ENCODE measurements around the gene CEP78.
A peak's percentile ranks its signal among the peaks of the same experiment; 100 is the strongest.

Gene CEP78

GRCh38 chr9:78243130-78243529 lies 7.3 kb downstream of the CEP78 start:
- DNase-seq (ENCODE audit: low read depth), result no peak
- TF ChIP-seq, protein P1, sequence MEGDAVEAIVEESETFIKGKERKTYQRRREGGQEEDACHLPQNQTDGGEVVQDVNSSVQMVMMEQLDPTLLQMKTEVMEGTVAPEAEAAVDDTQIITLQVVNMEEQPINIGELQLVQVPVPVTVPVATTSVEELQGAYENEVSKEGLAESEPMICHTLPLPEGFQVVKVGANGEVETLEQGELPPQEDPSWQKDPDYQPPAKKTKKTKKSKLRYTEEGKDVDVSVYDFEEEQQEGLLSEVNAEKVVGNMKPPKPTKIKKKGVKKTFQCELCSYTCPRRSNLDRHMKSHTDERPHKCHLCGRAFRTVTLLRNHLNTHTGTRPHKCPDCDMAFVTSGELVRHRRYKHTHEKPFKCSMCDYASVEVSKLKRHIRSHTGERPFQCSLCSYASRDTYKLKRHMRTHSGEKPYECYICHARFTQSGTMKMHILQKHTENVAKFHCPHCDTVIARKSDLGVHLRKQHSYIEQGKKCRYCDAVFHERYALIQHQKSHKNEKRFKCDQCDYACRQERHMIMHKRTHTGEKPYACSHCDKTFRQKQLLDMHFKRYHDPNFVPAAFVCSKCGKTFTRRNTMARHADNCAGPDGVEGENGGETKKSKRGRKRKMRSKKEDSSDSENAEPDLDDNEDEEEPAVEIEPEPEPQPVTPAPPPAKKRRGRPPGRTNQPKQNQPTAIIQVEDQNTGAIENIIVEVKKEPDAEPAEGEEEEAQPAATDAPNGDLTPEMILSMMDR (IDR thresholded peaks at IDR 0.05; ENCODE audit: insufficient read depth, low read depth, low read length, missing control alignments), result no peak
- H3K4me3 ChIP-seq (ENCODE audit: low read depth, low read length), result no peak overlapping the region

DNA sequence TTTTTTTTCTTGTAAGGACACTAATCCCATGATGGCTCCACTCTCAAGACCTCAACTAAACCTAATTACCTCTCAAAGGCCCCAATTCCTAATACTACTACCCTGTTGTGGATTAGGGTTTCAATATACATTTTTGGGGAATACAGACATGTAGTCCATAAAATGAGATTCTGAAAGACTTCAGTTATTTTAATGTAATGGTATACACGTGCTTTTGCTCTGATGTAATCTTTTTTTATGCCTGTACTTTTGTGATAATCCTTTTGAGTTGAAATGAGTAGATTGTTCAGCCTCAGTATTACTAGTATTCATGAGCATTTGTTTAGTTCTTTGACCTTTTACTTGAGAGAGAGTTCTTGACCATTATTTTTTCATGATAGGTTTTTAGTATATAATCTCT lies 9.5 kb downstream of the CEP78 start:
- DNase-seq (ENCODE audit: low read depth), result no peak
- H3K4me3 ChIP-seq (ENCODE audit: low read depth, low read length), result no peak overlapping the region
- TF ChIP-seq, protein P1 (IDR thresholded peaks at IDR 0.05; ENCODE audit: insufficient read depth, low read depth, low read length, missing control alignments), result no peak

DNA sequence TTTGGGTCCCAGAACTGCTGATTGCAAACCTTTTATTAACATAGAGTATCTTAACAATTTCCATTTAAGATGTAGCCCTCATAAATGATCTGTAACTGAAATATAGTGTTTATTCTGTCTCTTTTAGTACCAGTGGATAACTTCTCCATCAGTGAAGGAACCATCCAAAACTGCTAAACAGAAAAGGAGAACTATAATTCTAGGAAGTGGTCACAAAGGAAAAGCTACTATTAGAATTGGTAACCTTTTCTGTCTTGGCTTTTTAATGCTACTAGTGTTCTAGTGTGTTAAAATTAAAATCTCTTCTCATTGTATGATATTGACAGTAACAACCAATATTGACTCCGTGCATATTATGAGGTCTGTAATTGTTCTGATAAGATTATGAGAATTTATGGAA lies 12.8 kb downstream of the CEP78 start:
- no peak overlapping the region for H3K4me3 ChIP-seq (ENCODE audit: low read depth, low read length)
- TF ChIP-seq, protein P1 (IDR thresholded peaks at IDR 0.05; ENCODE audit: insufficient read depth, low read depth, low read length, missing control alignments), result no peak
- DNase-seq (ENCODE audit: low read depth), result no peak

DNA sequence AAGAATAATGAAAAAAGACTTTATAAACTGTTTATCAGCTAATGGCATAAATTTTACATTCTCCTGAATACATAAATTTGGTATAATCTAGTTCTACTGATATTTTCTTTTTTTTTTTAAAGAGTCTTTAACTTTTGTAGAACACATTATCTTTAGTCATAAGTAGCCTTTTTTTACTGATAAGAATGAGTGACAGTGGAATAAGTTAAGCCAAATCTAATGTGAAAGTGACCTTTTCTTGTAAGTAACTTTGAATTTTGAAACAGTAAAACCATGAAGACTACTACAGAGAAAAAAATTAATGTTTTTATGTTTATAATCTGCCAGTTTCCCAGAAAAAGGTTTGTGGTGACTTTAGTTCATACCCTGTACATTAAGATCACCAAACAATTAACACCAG lies 13.7 kb downstream of the CEP78 start:
- DNase-seq (ENCODE audit: low read depth), result no peak
- TF ChIP-seq, protein P1 (IDR thresholded peaks at IDR 0.05; ENCODE audit: insufficient read depth, low read depth, low read length, missing control alignments), result no peak
- no peak overlapping the region for H3K4me3 ChIP-seq (ENCODE audit: low read depth, low read length)

DNA sequence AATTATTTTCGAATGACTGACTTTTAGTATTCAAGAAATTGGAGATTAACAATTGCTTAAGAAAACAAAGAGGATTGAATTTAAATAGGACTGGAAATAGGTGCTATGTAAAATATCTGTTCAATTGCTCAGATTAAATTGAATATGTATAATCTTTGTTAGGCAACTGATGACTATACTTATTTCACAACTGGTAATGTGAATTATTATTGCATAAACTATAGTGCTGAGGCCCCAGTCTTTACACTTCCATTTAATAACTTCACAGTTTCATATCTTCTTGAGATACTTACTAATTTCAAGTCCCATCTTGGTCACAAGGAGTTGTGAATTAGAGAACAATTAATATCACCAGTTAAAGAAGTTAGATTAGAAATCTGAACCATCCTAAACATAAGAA lies 16.7 kb downstream of the CEP78 start:
- TF ChIP-seq, protein P1 (IDR thresholded peaks at IDR 0.05; ENCODE audit: insufficient read depth, low read depth, low read length, missing control alignments), result no peak
- H3K4me3 ChIP-seq (ENCODE audit: low read depth, low read length), result no peak overlapping the region
- DNase-seq (ENCODE audit: low read depth), result no peak

- no peak overlapping the region for H3K4me3 ChIP-seq (ENCODE audit: low read depth, low read length)
- no peak for DNase-seq (ENCODE audit: low read depth)
- TF ChIP-seq, protein P1 (IDR thresholded peaks at IDR 0.05; ENCODE audit: insufficient read depth, low read depth, low read length, missing control alignments), result no peak
Observed at GRCh38 chr9:78253285-78253684, 17.4 kb downstream of the CEP78 start.

- H3K4me3 ChIP-seq (ENCODE audit: low read depth, low read length), result no peak overlapping the region
- TF ChIP-seq, protein P1 (IDR thresholded peaks at IDR 0.05; ENCODE audit: insufficient read depth, low read depth, low read length, missing control alignments), result peak; percentile 48
- DNase-seq (ENCODE audit: low read depth), result peak; percentile 35
Observed at GRCh38 chr9:78261403-78262001, 25.6 kb downstream of the CEP78 start.
